ENCODE measurements around the gene WEE2.

- no peak for TF ChIP-seq POLR2A (IDR thresholded peaks at IDR 0.05)
- TF ChIP-seq, protein P1, sequence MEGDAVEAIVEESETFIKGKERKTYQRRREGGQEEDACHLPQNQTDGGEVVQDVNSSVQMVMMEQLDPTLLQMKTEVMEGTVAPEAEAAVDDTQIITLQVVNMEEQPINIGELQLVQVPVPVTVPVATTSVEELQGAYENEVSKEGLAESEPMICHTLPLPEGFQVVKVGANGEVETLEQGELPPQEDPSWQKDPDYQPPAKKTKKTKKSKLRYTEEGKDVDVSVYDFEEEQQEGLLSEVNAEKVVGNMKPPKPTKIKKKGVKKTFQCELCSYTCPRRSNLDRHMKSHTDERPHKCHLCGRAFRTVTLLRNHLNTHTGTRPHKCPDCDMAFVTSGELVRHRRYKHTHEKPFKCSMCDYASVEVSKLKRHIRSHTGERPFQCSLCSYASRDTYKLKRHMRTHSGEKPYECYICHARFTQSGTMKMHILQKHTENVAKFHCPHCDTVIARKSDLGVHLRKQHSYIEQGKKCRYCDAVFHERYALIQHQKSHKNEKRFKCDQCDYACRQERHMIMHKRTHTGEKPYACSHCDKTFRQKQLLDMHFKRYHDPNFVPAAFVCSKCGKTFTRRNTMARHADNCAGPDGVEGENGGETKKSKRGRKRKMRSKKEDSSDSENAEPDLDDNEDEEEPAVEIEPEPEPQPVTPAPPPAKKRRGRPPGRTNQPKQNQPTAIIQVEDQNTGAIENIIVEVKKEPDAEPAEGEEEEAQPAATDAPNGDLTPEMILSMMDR (IDR thresholded peaks at IDR 0.05) = no peak
Measured at GRCh38 chr7:141704112-141704511, 4.0 kb upstream of the WEE2 start.

Measured in heart left ventricle (tissue), 13 donors.